OCI-LY7 (cell line): ENCODE data around the gene CEP19.

ENCODE experiments used
- EZH2phosphoT487 ChIP-seq: fragments of 200-600 bp; sonication (generic); IDR thresholded peaks from 2 replicates; pipeline ENCODE4 v1.6.1; 2018; ENCODE audit warnings: low read depth, borderline replicate concordance, mild to moderate bottlenecking, mixed run types, antibody characterized with exemption, low read length, moderate library complexity, mixed read lengths
- TF ChIP-seq, protein P1 (sequence below): fragments of 200-600 bp; sonication (generic); conservative IDR thresholded peaks from 2 replicates; pipeline ENCODE4 v1.5.1; 2014; ENCODE audit warnings: mild to moderate bottlenecking, antibody characterized with exemption, low read length, moderate library complexity, mixed read lengths

DNA sequence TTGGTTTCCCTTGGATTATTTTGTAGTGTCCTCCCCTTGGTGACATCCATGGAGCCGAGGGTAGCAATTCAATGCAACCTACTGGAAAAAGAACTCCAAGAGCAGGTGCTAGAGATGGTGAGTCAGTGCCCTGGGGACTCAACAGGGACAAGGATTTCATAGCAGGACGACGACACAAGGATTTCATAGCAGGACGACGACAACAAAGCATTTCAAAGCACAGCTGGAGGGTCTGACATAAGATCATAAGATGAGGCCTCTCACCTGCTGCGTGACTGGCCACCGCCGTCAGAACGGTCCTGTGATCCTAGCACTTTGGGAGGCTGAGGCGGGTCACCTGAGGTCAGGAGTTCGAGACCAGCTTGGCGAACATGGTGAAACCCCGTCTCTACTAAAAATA, 50.0 kb downstream of the CEP19 start:
- TF ChIP-seq, protein P1, sequence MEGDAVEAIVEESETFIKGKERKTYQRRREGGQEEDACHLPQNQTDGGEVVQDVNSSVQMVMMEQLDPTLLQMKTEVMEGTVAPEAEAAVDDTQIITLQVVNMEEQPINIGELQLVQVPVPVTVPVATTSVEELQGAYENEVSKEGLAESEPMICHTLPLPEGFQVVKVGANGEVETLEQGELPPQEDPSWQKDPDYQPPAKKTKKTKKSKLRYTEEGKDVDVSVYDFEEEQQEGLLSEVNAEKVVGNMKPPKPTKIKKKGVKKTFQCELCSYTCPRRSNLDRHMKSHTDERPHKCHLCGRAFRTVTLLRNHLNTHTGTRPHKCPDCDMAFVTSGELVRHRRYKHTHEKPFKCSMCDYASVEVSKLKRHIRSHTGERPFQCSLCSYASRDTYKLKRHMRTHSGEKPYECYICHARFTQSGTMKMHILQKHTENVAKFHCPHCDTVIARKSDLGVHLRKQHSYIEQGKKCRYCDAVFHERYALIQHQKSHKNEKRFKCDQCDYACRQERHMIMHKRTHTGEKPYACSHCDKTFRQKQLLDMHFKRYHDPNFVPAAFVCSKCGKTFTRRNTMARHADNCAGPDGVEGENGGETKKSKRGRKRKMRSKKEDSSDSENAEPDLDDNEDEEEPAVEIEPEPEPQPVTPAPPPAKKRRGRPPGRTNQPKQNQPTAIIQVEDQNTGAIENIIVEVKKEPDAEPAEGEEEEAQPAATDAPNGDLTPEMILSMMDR = no peak
- TF ChIP-seq EZH2phosphoT487 = no peak
